ENCODE data around the gene CLNK. TPM values are rescaled to one million over a fixed set of nuclear protein-coding genes. Genes with fewer than 3 reads are reported as not detected.

CLNK gene
- total RNA-seq, 1 donor from 2014 or later = not detected

DNA sequence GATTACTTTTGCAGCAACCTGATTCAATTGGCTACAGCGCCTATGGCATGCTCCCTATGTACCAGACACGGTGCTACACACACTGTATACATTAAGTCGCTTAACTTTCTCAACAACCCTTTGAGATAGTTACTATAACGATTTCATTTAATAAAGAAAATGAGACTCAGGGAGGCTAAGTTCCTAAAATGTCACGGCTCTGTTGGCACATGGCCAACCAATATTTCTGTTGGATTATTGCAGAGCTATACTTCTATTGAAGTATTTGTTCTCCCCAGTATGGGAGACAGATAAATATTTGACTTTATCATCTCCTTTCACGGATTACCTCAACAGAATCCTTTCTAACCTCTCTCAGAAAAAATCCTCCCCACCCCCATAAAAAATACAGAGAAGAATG lies 25.3 kb downstream of the CLNK start:
- H3K27ac Mint-ChIP-seq (ENCODE audit: unreplicated experiment) = no peak overlapping the region
- H3K4me1 Mint-ChIP-seq (ENCODE audit: unreplicated experiment) = no peaks in the 10 kb centered on the region
- TF ChIP-seq, protein P1, sequence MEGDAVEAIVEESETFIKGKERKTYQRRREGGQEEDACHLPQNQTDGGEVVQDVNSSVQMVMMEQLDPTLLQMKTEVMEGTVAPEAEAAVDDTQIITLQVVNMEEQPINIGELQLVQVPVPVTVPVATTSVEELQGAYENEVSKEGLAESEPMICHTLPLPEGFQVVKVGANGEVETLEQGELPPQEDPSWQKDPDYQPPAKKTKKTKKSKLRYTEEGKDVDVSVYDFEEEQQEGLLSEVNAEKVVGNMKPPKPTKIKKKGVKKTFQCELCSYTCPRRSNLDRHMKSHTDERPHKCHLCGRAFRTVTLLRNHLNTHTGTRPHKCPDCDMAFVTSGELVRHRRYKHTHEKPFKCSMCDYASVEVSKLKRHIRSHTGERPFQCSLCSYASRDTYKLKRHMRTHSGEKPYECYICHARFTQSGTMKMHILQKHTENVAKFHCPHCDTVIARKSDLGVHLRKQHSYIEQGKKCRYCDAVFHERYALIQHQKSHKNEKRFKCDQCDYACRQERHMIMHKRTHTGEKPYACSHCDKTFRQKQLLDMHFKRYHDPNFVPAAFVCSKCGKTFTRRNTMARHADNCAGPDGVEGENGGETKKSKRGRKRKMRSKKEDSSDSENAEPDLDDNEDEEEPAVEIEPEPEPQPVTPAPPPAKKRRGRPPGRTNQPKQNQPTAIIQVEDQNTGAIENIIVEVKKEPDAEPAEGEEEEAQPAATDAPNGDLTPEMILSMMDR (IDR thresholded peaks at IDR 0.05; ENCODE audit: unreplicated experiment) = no peak
- no peaks in the 10 kb centered on the region for H3K27me3 Mint-ChIP-seq (ENCODE audit: unreplicated experiment)
- no peak overlapping the region for H3K4me3 Mint-ChIP-seq (ENCODE audit: unreplicated experiment)
- H3K36me3 Mint-ChIP-seq (ENCODE audit: low read depth, unreplicated experiment) = no peaks in the 10 kb centered on the region
- DNase-seq (ENCODE audit: low spot score) = no peak
- no peaks in the 10 kb centered on the region for H3K9me3 Mint-ChIP-seq (ENCODE audit: unreplicated experiment)

DNA sequence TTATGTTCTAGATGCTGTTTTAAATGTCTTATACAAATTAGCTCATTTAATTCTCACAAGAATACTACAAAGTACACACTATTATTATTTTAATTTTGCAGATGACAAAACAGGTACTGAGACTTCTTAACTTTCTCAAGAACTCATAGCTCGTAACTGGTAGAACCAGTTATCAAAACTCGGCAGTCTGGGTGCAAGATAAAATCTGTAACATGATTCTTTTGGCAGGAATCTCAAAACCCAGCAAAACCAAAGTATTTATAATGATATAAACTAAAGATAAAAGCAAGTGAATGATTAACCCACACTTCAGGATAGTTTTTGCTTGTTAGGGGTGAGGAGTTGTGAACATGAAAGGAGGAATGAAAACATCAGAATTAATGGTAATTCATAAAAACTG lies 27.6 kb downstream of the CLNK start:
- TF ChIP-seq, protein P1 (IDR thresholded peaks at IDR 0.05; ENCODE audit: unreplicated experiment) = no peak
- Mint-ChIP-seq H3K36me3 (ENCODE audit: low read depth, unreplicated experiment) (no peaks in the 10 kb centered on the region), H3K27ac (ENCODE audit: unreplicated experiment) (no peak overlapping the region), H3K4me3 (ENCODE audit: unreplicated experiment) (no peak overlapping the region), H3K4me1 (ENCODE audit: unreplicated experiment) (no peaks in the 10 kb centered on the region), H3K9me3 (ENCODE audit: unreplicated experiment) (no peaks in the 10 kb centered on the region), H3K27me3 (ENCODE audit: unreplicated experiment) (no peaks in the 10 kb centered on the region)
- DNase-seq (ENCODE audit: low spot score) = no peak

DNA sequence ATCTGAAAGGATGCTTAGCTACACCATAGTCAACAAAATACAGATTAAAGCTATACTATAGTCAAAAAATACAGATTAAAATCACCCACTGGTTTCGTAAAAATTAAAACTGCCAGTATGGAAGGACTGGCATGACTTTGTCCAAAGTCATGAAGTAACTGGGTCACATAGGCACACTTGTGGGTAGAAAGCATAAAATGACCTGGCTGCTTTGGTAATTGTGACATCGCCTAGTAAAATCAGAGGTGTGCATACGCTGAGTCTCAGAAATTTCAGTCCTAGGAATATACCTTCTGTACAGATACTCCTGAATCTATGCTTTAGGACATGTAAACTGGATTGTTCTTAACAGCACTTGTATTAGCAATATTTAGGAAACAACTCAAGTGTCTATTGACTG lies 28.1 kb downstream of the CLNK start:
- Mint-ChIP-seq H3K9me3 (ENCODE audit: unreplicated experiment) (no peaks in the 10 kb centered on the region), H3K4me1 (ENCODE audit: unreplicated experiment) (no peaks in the 10 kb centered on the region), H3K4me3 (ENCODE audit: unreplicated experiment) (no peak overlapping the region), H3K36me3 (ENCODE audit: low read depth, unreplicated experiment) (no peaks in the 10 kb centered on the region), H3K27me3 (ENCODE audit: unreplicated experiment) (no peaks in the 10 kb centered on the region), H3K27ac (ENCODE audit: unreplicated experiment) (no peak overlapping the region)
- no peak for DNase-seq (ENCODE audit: low spot score)
- TF ChIP-seq, protein P1 (IDR thresholded peaks at IDR 0.05; ENCODE audit: unreplicated experiment) = no peak

DNA sequence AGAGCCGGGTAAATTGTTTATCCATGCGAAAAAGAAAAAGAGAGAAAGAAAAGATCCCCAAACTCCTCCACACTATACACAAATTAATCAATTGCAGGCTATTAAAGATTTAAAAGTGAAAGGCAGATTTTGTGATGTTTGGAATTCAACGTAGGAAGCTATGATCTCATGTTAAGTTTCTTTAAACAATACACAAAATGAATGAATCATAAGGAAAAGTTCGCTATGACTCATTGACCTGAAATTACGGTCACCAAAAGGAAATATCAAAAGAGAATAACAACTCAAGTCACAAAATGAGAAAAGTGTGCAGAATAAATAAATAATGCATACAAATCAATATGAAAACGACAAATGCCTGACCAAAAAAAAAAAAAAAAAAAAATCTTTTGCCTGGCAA lies 28.6 kb downstream of the CLNK start:
- H3K36me3 Mint-ChIP-seq (ENCODE audit: low read depth, unreplicated experiment) = no peaks in the 10 kb centered on the region
- no peak for DNase-seq (ENCODE audit: low spot score)
- H3K9me3 Mint-ChIP-seq (ENCODE audit: unreplicated experiment) = no peaks in the 10 kb centered on the region
- H3K27ac Mint-ChIP-seq (ENCODE audit: unreplicated experiment) = no peak overlapping the region
- no peak overlapping the region for H3K4me3 Mint-ChIP-seq (ENCODE audit: unreplicated experiment)
- no peaks in the 10 kb centered on the region for H3K4me1 Mint-ChIP-seq (ENCODE audit: unreplicated experiment)
- peaks cover 2% of the 10 kb centered on the region for H3K27me3 Mint-ChIP-seq (ENCODE audit: unreplicated experiment)
- TF ChIP-seq, protein P1 (IDR thresholded peaks at IDR 0.05; ENCODE audit: unreplicated experiment) = no peak

DNA sequence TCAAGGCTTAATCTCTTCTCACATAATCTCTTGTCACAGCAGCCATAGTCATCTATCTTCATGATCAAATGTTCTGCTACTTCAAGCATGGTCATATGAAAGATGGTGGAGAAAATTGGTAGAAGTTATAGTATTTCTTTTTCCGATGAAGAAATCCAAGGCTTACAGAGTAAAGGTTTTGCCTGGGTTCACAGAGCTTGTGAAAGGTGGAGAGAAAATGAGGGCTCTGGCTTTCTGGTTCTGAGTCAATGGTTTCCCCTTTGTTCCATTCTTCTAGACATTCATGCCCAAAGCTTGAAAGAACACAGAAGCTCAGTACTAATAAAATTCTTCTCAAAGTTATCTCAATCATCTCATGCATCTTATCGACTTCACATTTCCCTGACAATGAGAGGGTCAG lies 36.1 kb downstream of the CLNK start:
- no peak overlapping the region for H3K27ac Mint-ChIP-seq (ENCODE audit: unreplicated experiment)
- H3K36me3 Mint-ChIP-seq (ENCODE audit: low read depth, unreplicated experiment) = no peaks in the 10 kb centered on the region
- no peak for DNase-seq (ENCODE audit: low spot score)
- peaks cover 4% of the 10 kb centered on the region for H3K27me3 Mint-ChIP-seq (ENCODE audit: unreplicated experiment)
- no peak overlapping the region for H3K4me3 Mint-ChIP-seq (ENCODE audit: unreplicated experiment)
- no peaks in the 10 kb centered on the region for H3K4me1 Mint-ChIP-seq (ENCODE audit: unreplicated experiment)
- TF ChIP-seq, protein P1 (IDR thresholded peaks at IDR 0.05; ENCODE audit: unreplicated experiment) = no peak
- no peaks in the 10 kb centered on the region for H3K9me3 Mint-ChIP-seq (ENCODE audit: unreplicated experiment)
